Endothelial cell of umbilical vein (primary cell): ENCODE data around the gene GRK5. TPM values are rescaled to one million over a fixed set of nuclear protein-coding genes. Genes with fewer than 3 reads are reported as not detected.

Experiments
- BruUV-seq: library from RNA; stranded (reverse); fragments of 400-500 nt; replicated peaks from 2 replicates; lab custom pipeline; 2021; lab: Mats Ljungman, UMichigan
- CTCF ChIA-PET: fragments of 300-600, 350-600 bp; sonication (Branson Sonifier 250); formaldehyde crosslinking; loops from one replicate; lab custom pipeline; 2021; ENCODE audit warnings: antibody characterized with exemption, inconsistent platforms; lab: Charles Lee
- POLR2A ChIA-PET: fragments of 300-600, 350-600 bp; sonication (Branson Sonifier 250); formaldehyde crosslinking; loops from one replicate; lab custom pipeline; 2021; ENCODE audit warnings: antibody characterized with exemption, inconsistent platforms; lab: Charles Lee
- DNase-seq: peaks from one replicate; pipeline ENCODE4 v3.0.0-alpha.2; 2011; ENCODE audit warnings: low read depth, low spot score
- FAIRE-seq: peaks from 2 replicates; lab custom pipeline; 2011; peaks lifted over from hg19 to GRCh38; lab: Jason Lieb, UNC
- H2AFZ ChIP-seq: 2 replicates; pipeline ENCODE4 v1.6.0; 2012; ENCODE audit warnings: low read depth, low read length, control low read depth, inconsistent platforms
- H3K27ac ChIP-seq: 2 replicates; pipeline ENCODE4 v1.5.1; 2011; ENCODE audit warnings: low read depth, mild to moderate bottlenecking, control low read depth, low read length, moderate library complexity; ENCODE audit not compliant: insufficient read depth
- H3K27me3 ChIP-seq, 2 experiments: 2 replicates each; pipeline versions ENCODE4 v1.6.0 to v1.6.1; 2011; ENCODE audit warnings: low read length in 2 of 2, mixed read lengths in 1 of 2; ENCODE audit not compliant: control insufficient read depth in 2 of 2, insufficient read depth in 2 of 2
- H3K36me3 ChIP-seq, 2 experiments: 2 replicates in 1 of 2; 3 replicates in 1 of 2; pipeline ENCODE4 v1.5.1; 2011; ENCODE audit warnings: low read length in 2 of 2, mild to moderate bottlenecking in 1 of 2, moderate library complexity in 1 of 2; ENCODE audit not compliant: control insufficient read depth in 2 of 2, insufficient read depth in 2 of 2; ENCODE audit errors: extremely low read depth in 1 of 2
- H3K4me1 ChIP-seq: 3 replicates; pipeline ENCODE4 v1.5.1; 2011; ENCODE audit warnings: mild to moderate bottlenecking, low read length; ENCODE audit not compliant: control insufficient read depth, insufficient read depth; ENCODE audit errors: extremely low read depth
- H3K4me2 ChIP-seq: 2 replicates; pipeline ENCODE4 v1.6.1; 2011; ENCODE audit warnings: low read length, control low read depth, mixed read lengths; ENCODE audit not compliant: insufficient read depth
- H3K4me3 ChIP-seq, 3 experiments: fragments of 200-600 bp in 1 of 3; sonication (generic), shearing (Covaris generic) in 1 of 3; replicated peaks in 1 of 3; 2 replicates each; pipeline ENCODE4 v1.5.1; 2011 to 2016; ENCODE audit warnings: control low read depth in 3 of 3, low read length in 3 of 3, mild to moderate bottlenecking in 2 of 3, inconsistent platforms in 1 of 3, low read depth in 1 of 3, moderate library complexity in 1 of 3; ENCODE audit not compliant: insufficient read depth in 1 of 3
- H3K79me2 ChIP-seq: 2 replicates; pipeline ENCODE4 v1.6.0; 2012; ENCODE audit warnings: low read length, inconsistent platforms; ENCODE audit not compliant: control insufficient read depth, insufficient read depth
- H3K9ac ChIP-seq: replicated peaks from 2 replicates; pipeline ENCODE3; 2011; ENCODE audit warnings: low read length, control low read depth; ENCODE audit not compliant: insufficient read depth; ENCODE audit errors: extremely low read depth
- H3K9me1 ChIP-seq: replicated peaks from 3 replicates; pipeline ENCODE4 v1.6.0; 2011; ENCODE audit warnings: mild to moderate bottlenecking, low read length; ENCODE audit not compliant: control insufficient read depth, insufficient read depth; ENCODE audit errors: extremely low read depth
- H3K9me3 ChIP-seq: replicated peaks from 2 replicates; pipeline ENCODE4 v1.5.1; 2012; ENCODE audit warnings: low read length, inconsistent platforms; ENCODE audit not compliant: control insufficient read depth, insufficient read depth
- H4K20me1 ChIP-seq: replicated peaks from 2 replicates; pipeline ENCODE3; 2011; ENCODE audit warnings: mild to moderate bottlenecking, low read length; ENCODE audit not compliant: control insufficient read depth, insufficient read depth; ENCODE audit errors: extremely low read depth
- EZH2 ChIP-seq: IDR thresholded peaks from 2 replicates; pipeline ENCODE4 v1.6.1; 2012; ENCODE audit warnings: borderline replicate concordance, low read depth, mild to moderate bottlenecking, moderate library complexity, low read length, inconsistent platforms; ENCODE audit not compliant: severe bottlenecking
- FOS ChIP-seq: IDR thresholded peaks from 2 replicates; pipeline ENCODE4 v1.6.1; 2011; ENCODE audit warnings: mild to moderate bottlenecking, low read length, moderate library complexity, borderline replicate concordance; ENCODE audit not compliant: insufficient read depth
- GATA2 ChIP-seq: IDR thresholded peaks from 2 replicates; pipeline ENCODE4 v1.7.0; 2011; ENCODE audit warnings: low read depth, mild to moderate bottlenecking, moderate library complexity, mixed read lengths, low read length; ENCODE audit not compliant: insufficient read length, insufficient read depth
- JUN ChIP-seq: IDR thresholded peaks from 2 replicates; pipeline ENCODE4 v1.6.1; 2011; ENCODE audit warnings: borderline replicate concordance, low read depth; ENCODE audit not compliant: insufficient read length, insufficient read depth
- MYC ChIP-seq: IDR thresholded peaks from one replicate; pipeline ENCODE4 v1.6.1; 2011; ENCODE audit warnings: mild to moderate bottlenecking, low read depth, low read length
- POLR2A ChIP-seq: IDR thresholded peaks from 2 replicates; pipeline ENCODE4 v1.6.1; 2012; ENCODE audit warnings: low read depth, mild to moderate bottlenecking, control low read depth, low read length
- POLR2AphosphoS5 ChIP-seq: IDR thresholded peaks from 2 replicates; pipeline ENCODE4 v1.6.1; 2012; ENCODE audit warnings: low read depth, mild to moderate bottlenecking, control low read depth, low read length, moderate library complexity; ENCODE audit not compliant: insufficient read depth
- dilution Hi-C: fragments of 300-500 bp; cut with MboI; formaldehyde crosslinking; loops from one replicate; pipeline ENCODE4 v1.15.0; 2019; ENCODE audit warnings: low sequenced_read_pairs; ENCODE audit not compliant: extremely low pct_ligation_motif_present
- intact Hi-C: fragments of 100-400 bp; cut with micrococcal nuclease; formaldehyde crosslinking; loops from one replicate; pipeline ENCODE4 v1.10.0; 2022
- polyA plus RNA-seq, 4 experiments: library from polyadenylated mRNA; depleted of rRNA in 3 of 4; stranded (reverse) in 3 of 4; unstranded in 1 of 4; fragments of >200 nt; gene quantifications; 2 replicates each; pipeline versions ENCODE4 v1.2.1 to v1.2.3, GENCODE V29; 2011 to 2012; ENCODE audit warnings: missing spikeins in 1 of 4
- total RNA-seq: library from RNA; stranded (reverse); gene quantifications from 2 replicates; pipeline ENCODE4 v1.2.3, GENCODE V29; 2021
- TF ChIP-seq, protein P1 (sequence below): IDR thresholded peaks from 2 replicates; pipeline ENCODE4 v1.6.1; 2011; ENCODE audit not compliant: insufficient read depth, insufficient read length
- TF ChIP-seq, protein P2 (sequence below), 2 donors: IDR thresholded peaks; 1 replicate in 1 of 2; 2 replicates in 1 of 2; pipeline ENCODE4 v1.5.1; 2011; ENCODE audit warnings: low read length in 2 of 2, mild to moderate bottlenecking in 2 of 2, moderate library complexity in 2 of 2, control low read depth in 1 of 2, inconsistent platforms in 1 of 2, low read depth in 1 of 2; ENCODE audit not compliant: insufficient read depth in 1 of 2; ENCODE audit errors: extremely low read depth in 1 of 2

GRK5 gene
- total and polyA plus RNA-seq, 2 donors (not counting 3 experiments of a cell fraction or from before 2014, with no cell fraction given), result 13.1 to 29.5 TPM

DNA sequence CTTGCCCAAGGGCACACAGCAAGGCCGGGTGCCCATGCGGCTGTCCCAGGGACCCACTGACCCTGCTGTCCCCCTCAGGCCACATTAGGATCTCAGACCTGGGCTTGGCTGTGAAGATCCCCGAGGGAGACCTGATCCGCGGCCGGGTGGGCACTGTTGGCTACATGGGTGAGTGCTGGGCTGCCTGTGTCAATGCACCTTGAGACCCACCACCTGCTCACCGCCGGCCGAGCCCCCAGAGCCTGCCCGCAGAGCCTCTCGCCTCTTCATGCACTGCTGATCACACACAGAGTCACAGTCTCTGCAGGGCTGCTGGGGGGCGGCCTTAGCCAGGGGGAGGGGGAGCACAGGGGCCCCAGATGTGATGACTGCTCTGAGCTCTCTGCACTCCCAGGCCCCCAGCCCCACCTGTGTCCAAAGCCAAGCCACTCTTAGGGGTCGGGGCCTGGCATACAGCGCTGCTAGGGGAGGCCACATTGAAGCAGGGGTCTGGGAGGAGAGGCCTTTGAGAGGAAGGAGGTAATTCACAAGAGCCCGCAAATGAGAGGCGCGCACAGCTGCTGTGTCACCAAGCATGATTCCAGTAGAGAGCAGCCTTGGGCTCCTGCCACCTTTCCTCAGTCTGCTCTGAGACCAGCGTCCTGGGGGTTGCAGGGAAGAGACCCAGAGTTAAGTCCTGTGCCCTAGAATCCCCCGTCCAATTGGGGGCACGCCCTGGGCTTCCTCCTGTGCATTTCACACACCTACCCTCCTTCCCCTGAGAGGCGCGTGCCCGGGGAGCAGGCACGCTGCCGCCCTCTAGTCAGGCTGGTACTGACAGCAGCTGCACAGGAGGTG lies 234.8 kb downstream of the GRK5 start:
- peaks cover 0 to 2% of the 10 kb centered on the region in 2 experiments for H3K36me3 ChIP-seq
- BruUV-seq, result no TSS peak
- no peak overlapping the region for H2AFZ ChIP-seq
- H3K4me2 ChIP-seq, result no peak overlapping the region
- H3K4me3 ChIP-seq, result no peak overlapping the region
- FAIRE-seq (no peak), DNase-seq (no peak)
- no peaks in the 10 kb centered on the region for H3K9me3 ChIP-seq
- no peaks in the 10 kb centered on the region for H3K79me2 ChIP-seq
- ChIA-PET POLR2A (no interaction called here), CTCF (interaction anchor here (1.1 to 6.0 kb wide), 3 partner anchors 48 to 243 kb away, joined by 3 to 180 read pairs (median 4); partner anchors contain the start of gene GRK5)
- no peaks in the 10 kb centered on the region for H3K9me1 ChIP-seq
- no peaks in the 10 kb centered on the region for H3K27me3 ChIP-seq
- H3K4me1 ChIP-seq, result no peaks in the 10 kb centered on the region
- intact Hi-C loops (no loop called here), dilution Hi-C loops (no loop called here)
- TF ChIP-seq FOS (no peak), JUN (no peak), POLR2AphosphoS5 (no peak), MYC (no peak)
- TF ChIP-seq, protein P1, sequence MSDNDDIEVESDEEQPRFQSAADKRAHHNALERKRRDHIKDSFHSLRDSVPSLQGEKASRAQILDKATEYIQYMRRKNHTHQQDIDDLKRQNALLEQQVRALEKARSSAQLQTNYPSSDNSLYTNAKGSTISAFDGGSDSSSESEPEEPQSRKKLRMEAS, result no peak
- no peak overlapping the region for H3K27ac ChIP-seq
- no peak overlapping the region for H3K9ac ChIP-seq
- H4K20me1 ChIP-seq, result no peaks in the 10 kb centered on the region

DNA sequence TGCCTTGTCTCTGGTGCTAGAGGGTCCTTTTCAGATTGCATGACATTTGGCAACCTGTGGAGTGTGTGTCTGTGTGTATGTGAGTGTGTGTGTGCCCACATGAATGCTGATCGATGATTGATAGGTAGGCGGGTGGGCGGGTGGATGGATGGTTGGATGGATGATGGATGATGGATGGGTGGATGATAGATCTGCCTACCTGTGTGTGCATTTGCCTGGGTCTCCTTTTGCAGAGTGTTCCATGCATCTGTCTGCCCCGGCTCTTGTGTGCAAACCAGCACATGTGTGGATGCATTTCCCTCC lies 235.3 kb downstream of the GRK5 start:
- Histone ChIP-seq H3K4me2 (no peak overlapping the region), H2AFZ (no peak overlapping the region), H3K4me3 (no peak overlapping the region), H3K36me3 (peaks cover 0 to 2% of the 10 kb centered on the region in 2 experiments), H3K9ac (no peak overlapping the region), H3K27ac (no peak overlapping the region), H3K9me3 (no peaks in the 10 kb centered on the region), H3K27me3 (no peaks in the 10 kb centered on the region), H3K79me2 (no peaks in the 10 kb centered on the region), H4K20me1 (no peaks in the 10 kb centered on the region), H3K4me1 (no peaks in the 10 kb centered on the region), H3K9me1 (no peaks in the 10 kb centered on the region)
- dilution Hi-C loops (no loop called here), intact Hi-C loops (no loop called here)
- TF ChIP-seq FOS (no peak), MYC (no peak), POLR2A (no peak), JUN (no peak), EZH2 (no peak), POLR2AphosphoS5 (no peak), GATA2 (no peak)
- TF ChIP-seq, protein P2, sequence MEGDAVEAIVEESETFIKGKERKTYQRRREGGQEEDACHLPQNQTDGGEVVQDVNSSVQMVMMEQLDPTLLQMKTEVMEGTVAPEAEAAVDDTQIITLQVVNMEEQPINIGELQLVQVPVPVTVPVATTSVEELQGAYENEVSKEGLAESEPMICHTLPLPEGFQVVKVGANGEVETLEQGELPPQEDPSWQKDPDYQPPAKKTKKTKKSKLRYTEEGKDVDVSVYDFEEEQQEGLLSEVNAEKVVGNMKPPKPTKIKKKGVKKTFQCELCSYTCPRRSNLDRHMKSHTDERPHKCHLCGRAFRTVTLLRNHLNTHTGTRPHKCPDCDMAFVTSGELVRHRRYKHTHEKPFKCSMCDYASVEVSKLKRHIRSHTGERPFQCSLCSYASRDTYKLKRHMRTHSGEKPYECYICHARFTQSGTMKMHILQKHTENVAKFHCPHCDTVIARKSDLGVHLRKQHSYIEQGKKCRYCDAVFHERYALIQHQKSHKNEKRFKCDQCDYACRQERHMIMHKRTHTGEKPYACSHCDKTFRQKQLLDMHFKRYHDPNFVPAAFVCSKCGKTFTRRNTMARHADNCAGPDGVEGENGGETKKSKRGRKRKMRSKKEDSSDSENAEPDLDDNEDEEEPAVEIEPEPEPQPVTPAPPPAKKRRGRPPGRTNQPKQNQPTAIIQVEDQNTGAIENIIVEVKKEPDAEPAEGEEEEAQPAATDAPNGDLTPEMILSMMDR (IDR thresholded peaks at IDR 0.05; ENCODE audit: extremely low read depth in 1 of 2, insufficient read depth in 1 of 2, low read depth in 1 of 2, low read length in 2 of 2), result no peak
- TF ChIP-seq, protein P1, result no peak
- no TSS peak for BruUV-seq
- ChIA-PET POLR2A (no interaction called here), CTCF (interaction anchor here (3.3 to 7.6 kb wide), 3 partner anchors 24 to 242 kb away, joined by 28 to 245 read pairs (median 180); partner anchors contain the start of gene GRK5)
- no peak for FAIRE-seq
- no peak for DNase-seq
